ENCODE measurements around the gene NEDD4L. TPM values are rescaled to one million over a fixed set of nuclear protein-coding genes. Genes with fewer than 3 reads are reported as not detected.
"Not testable (repeated sequence)": the region's sequence is repeated elsewhere in the genome, so short reads cannot be mapped to it uniquely, and the experiment has no call there.

The NEDD4L gene
- total RNA-seq, 1 experiment from 2014 or later, result 83.9 TPM

- no peak for DNase-seq (ENCODE audit: low read depth)
Observed at GRCh38 chr18:58409802-58410445, 365.9 kb downstream of the NEDD4L start.

GRCh38 chr18:58411323-58411722 is 367.3 kb downstream of the NEDD4L start:
- DNase-seq (ENCODE audit: low read depth), result no peak

DNA sequence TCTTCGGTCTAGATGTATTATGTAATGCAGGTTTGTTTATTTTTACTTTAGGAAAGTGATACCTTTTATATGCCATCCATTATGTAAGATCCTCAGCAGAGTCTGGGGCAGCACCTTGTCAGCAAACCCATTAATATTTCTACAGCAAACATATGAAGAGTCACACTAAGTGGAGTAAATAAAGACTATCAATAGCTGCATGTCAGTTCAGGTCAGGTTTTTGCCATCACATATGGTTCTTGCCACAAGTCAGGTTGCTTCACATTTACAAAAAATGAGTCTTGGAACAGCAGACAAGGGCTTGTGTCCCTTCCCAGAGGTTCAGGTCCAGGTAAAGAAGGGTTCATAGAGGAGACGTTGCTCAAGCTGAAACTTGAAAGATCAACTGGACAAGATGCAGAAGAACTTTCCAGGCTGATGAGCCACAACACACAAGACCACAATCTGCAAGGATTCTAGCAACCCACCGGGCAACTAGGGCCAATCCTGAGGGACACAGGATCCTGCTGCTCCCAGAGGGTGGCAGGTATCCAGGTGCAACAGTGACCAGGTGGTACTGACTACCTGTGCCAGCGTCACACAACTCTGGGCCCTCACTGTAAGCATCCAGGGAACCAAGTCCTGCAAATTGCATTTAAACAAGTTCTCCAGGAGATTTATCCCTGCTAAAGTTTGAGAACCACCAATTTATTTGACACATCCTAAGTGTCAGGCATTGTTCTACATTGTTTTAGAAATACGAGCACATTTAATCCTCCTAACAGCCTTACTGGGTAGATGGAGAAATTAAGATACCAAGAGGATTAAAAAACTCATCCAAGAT is 369.0 kb downstream of the NEDD4L start:
- no peak for DNase-seq (ENCODE audit: low read depth)

DNA sequence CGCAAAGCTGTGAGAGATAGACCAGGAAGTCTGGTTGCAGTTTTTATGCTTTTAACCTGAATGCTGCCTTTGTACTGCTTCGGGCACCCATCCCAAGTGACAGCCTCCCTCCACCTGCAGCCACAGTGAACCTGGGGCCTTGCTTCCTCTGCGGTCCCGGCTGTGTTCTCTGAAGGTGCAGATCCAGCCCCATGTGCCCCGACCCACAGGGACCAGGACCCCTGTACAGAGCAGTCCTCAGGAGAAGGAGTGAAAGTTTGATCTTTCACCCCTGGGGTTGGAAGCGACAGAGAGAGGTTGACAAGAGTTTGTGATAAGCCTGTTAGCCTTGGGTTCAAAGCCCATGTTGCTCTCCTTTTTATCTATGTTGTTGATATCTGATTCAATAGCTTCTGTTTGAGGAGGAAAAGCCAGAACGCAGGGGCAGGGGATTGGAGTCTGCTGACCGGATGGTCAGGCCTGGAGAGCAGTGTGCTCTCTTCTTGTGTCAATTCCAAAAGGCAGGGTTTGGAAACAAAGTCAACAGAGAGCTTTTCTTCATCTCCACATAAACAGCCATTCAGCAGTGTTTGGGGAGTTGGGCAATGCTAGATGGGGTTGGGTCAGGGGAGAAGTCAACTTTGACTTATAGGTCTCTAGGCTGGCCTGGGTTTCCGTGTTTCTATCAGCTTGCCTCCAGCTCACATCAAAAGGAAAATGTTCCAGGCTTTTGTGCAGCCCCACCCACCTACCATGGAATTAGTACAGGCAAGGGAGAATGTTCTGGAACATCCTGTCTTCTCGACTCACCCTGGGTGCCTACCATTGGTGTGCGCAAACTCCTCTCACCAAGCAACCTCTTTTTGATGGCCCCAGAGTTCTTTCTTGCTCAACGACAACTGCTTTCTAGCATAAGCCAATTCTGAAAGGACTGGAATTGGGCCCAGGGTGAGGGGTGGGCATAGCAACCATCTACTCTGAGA is 369.9 kb downstream of the NEDD4L start:
- no peak for DNase-seq (ENCODE audit: low read depth)

- DNase-seq (ENCODE audit: low read depth), result no peak
Observed at GRCh38 chr18:58416014-58416703, 372.1 kb downstream of the NEDD4L start.

GRCh38 chr18:58416704-58417683 is 373.0 kb downstream of the NEDD4L start:
- peak; percentile 57 for DNase-seq (ENCODE audit: low read depth)

- peak; percentile 85 for DNase-seq (ENCODE audit: low read depth)
Observed at GRCh38 chr18:58417752-58418151, 373.7 kb downstream of the NEDD4L start.

DNA sequence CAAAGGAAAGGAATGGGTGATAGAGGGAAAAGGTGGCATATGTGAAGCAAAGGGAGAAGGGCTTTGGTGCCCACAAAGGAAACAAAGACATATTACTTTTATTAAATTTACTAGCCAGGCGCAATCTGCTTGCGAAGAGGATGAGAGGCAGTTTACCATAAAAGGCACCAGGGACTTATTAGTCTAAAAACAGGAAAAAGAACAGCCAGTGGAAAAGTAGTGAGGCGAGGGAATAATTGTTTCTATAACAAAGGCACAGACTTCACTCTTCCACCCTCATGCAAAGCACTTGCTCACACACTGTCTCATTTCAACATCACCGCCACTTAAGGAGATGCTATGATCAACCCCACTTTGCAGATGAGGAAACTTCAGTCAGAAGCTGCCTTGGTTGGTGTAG is 374.3 kb downstream of the NEDD4L start:
- no peak for DNase-seq (ENCODE audit: low read depth)

- DNase-seq (ENCODE audit: low read depth), result no peak
Observed at GRCh38 chr18:58419587-58420199, 375.7 kb downstream of the NEDD4L start.

DNA sequence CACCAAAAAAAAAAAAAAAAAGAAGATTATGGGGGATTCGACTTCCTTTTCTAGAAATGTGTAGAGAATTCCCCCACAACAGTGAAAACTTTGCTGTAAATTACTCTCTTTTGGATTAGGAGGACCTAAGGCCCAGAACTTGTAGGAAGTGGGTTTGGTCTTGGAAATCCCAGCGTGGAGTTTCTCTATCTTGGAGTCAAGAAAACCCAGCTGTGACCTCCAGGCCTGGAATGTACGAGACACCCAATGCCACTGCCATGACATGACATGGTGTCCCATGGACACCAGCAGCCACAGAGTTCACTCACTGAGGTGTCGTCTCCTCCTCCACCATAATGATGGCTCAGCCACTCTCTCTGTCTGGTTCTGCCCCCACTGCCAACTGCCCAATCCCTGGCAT is 382.6 kb downstream of the NEDD4L start:
- no peak for DNase-seq (ENCODE audit: low read depth)

- no peak for DNase-seq (ENCODE audit: low read depth)
Observed at GRCh38 chr18:58427321-58427720, 383.3 kb downstream of the NEDD4L start.

DNA sequence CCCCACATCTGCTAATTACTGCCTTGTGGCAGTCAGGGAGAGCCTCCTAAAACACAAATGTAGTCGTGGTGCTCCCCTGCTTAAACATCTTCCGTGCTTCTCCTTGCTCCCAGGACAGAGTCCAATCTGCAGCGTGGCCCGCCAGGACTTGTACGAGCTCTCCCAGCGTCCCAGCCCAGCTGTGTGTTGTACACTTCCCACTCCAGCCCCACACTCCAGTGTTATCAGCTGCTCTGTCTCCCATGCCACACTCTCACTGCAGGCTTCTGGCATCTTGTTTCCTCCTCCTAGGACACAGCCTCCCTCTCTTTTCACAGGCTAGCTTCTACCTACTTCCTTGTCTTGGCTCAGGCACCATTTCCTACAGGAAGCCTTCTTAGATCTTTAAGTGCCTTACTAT is 385.4 kb downstream of the NEDD4L start:
- no peak for DNase-seq (ENCODE audit: low read depth)

- no peak for DNase-seq (ENCODE audit: low read depth)
Observed at GRCh38 chr18:58431215-58431614, 387.2 kb downstream of the NEDD4L start.

- DNase-seq (ENCODE audit: low read depth), result no peak
Observed at GRCh38 chr18:58432050-58432727, 388.2 kb downstream of the NEDD4L start.

DNA sequence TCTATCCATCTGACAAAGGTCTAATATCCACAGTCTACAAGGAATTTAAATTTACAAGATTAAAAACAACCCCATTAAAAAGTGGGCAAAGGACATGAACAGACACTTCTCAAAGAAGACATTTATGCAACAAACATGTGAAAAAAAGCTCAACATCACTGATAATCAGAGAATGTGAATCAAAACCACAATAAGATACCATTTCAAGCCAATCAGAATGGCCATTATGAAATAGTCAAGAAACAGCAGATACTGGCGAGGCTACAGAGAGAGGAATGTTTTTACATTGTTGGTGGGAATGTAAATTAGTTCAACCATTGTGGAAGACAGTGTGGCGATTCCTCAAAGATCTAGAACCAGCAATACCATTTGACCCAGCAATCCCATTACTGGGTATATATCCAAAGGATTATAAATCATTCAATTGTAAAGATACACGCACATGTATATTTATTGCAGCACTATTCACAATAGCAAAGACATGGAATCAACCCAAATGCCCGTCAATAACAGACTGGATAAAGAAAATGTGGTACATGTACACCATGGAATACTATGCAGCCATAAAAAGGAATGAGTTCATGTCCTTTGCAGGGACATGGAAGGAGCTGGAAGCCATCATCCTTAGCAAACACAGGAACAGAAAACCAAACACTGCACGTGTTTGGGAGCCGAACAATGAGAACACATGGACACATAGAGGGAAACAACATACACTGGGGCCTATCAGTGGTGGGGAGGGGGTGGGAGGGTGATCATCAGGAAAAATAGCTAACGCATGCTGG is 391.4 kb downstream of the NEDD4L start:
- not testable (repeated sequence) for DNase-seq (ENCODE audit: low read depth)

DNA sequence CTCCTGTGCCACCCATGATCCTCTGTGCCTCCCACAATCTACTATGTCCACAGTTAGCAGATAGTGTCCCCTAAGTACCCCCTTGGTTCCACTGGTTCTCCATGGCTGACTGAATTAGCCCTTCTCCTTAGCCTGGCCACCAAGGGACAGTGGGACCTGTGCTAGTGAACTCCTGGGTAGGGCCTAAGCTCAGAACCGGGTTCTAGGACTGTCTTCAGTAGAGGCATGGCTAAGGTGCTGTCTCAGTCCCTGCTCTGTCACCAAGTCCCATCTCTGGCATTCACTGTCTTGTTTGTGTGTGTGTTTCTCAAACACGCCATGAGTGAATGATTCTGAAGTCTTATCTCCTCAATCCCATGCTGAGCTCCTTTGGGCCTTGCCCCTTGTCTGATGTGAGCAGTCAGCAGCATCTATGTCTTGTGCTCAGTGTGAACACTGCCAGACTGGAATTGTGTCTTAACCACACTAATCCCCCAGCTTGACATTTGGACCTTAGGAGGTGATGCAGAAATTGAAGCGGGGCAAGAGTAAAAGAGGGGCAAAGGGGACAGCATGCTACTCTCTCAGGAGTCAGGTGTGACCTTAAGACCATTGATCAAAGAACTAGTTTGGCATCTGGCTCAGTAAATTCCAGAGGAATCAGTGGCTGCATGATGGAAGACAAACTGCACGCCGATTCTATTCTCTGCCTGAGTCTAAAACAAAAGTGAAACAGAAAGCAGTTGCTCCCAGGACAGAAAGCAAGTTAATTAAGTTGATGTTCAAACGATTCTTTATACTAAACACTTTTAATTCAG is 394.3 kb downstream of the NEDD4L start:
- peak; percentile 20 for DNase-seq (ENCODE audit: low read depth)

GRCh38 chr18:58438958-58439300 is 394.9 kb downstream of the NEDD4L start:
- peak; percentile 21 for DNase-seq (ENCODE audit: low read depth)

Data from HT1080 (cell line).